ENCODE results near the gene FANCD2OS.
"Not testable (repeated sequence)": the region's sequence is repeated elsewhere in the genome, so short reads cannot be mapped to it uniquely, and the experiment has no call there.

The FANCD2OS gene

GRCh38 chr3:10116928-10117327 is 8.9 kb upstream of the FANCD2OS start:
- H3K4me3 ChIP-seq: peak overlapping the region; percentile 86

GRCh38 chr3:10116138-10116460 is 8.0 kb upstream of the FANCD2OS start:
- Histone ChIP-seq H3K9me3 (ENCODE audit: low read depth, low read length) (no peaks in the 10 kb centered on the region), H3K27ac (no peak overlapping the region), H3K4me3 (peak overlapping the region; percentile 86), H3K9ac (ENCODE audit: insufficient read length) (peak overlapping the region; percentile 83), H3K36me3 (ENCODE audit: insufficient read depth, low read length) (no peaks in the 10 kb centered on the region)
- TF ChIP-seq POLR2AphosphoS5 (IDR thresholded peaks at IDR 0.05; ENCODE audit: borderline replicate concordance, low read depth, low read length) (no peak), EZH2 (IDR thresholded peaks at IDR 0.05) (no peak), FOXP2 (optimal IDR thresholded peaks at IDR 0.05; ENCODE audit: control extremely low read depth, extremely low read length, insufficient read depth) (no peak)
- DNase-seq (ENCODE audit: low read depth, low spot score): no peak

More at GRCh38 chr3:10116928-10117327, 8.9 kb upstream of the FANCD2OS start:
- no peaks in the 10 kb centered on the region for H3K36me3 ChIP-seq (ENCODE audit: insufficient read depth, low read length)
- H3K9ac ChIP-seq (ENCODE audit: insufficient read length): no peak overlapping the region
- TF ChIP-seq EZH2 (IDR thresholded peaks at IDR 0.05): no peak
- TF ChIP-seq FOXP2 (optimal IDR thresholded peaks at IDR 0.05; ENCODE audit: control extremely low read depth, extremely low read length, insufficient read depth): no peak
- TF ChIP-seq POLR2AphosphoS5 (IDR thresholded peaks at IDR 0.05; ENCODE audit: borderline replicate concordance, low read depth, low read length): no peak
- H3K9me3 ChIP-seq (ENCODE audit: low read depth, low read length): no peaks in the 10 kb centered on the region
- DNase-seq (ENCODE audit: low read depth, low spot score): no peak
- H3K27ac ChIP-seq: no peak overlapping the region

GRCh38 chr3:10115326-10116137 is 7.5 kb upstream of the FANCD2OS start, which contains the start of gene BRK1:
Gene BRK1 (plus strand): TSS chr3:10115675. CDS start chr3:10115702, 27 bp downstream.
- Histone ChIP-seq H3K4me3 (peak within 1 kb of the TSS; percentile 86), H3K27ac (no peak within 1 kb of the TSS), H3K36me3 (ENCODE audit: insufficient read depth, low read length) (no peaks in the 10 kb centered on the region), H3K9ac (ENCODE audit: insufficient read length) (peak within 1 kb of the TSS; percentile 83), H3K9me3 (ENCODE audit: low read depth, low read length) (no peaks in the 10 kb centered on the region)
- DNase-seq (ENCODE audit: low read depth, low spot score): peak; percentile 68
- TF ChIP-seq POLR2AphosphoS5 (IDR thresholded peaks at IDR 0.05; ENCODE audit: borderline replicate concordance, low read depth, low read length) (peak; percentile 96), EZH2 (IDR thresholded peaks at IDR 0.05) (no peak), FOXP2 (optimal IDR thresholded peaks at IDR 0.05; ENCODE audit: control extremely low read depth, extremely low read length, insufficient read depth) (no peak)

- no peaks in the 10 kb centered on the region for H3K9me3 ChIP-seq (ENCODE audit: low read depth, low read length)
- no peak overlapping the region for H3K4me3 ChIP-seq
- H3K9ac ChIP-seq (ENCODE audit: insufficient read length): no peak overlapping the region
- TF ChIP-seq EZH2 (IDR thresholded peaks at IDR 0.05) (no peak), POLR2AphosphoS5 (IDR thresholded peaks at IDR 0.05; ENCODE audit: borderline replicate concordance, low read depth, low read length) (no peak), FOXP2 (optimal IDR thresholded peaks at IDR 0.05; ENCODE audit: control extremely low read depth, extremely low read length, insufficient read depth) (no peak)
- no peaks in the 10 kb centered on the region for H3K36me3 ChIP-seq (ENCODE audit: insufficient read depth, low read length)
- DNase-seq (ENCODE audit: low read depth, low spot score): no peak
- H3K27ac ChIP-seq: no peak overlapping the region
These were observed 1.1 kb downstream of the FANCD2OS start for GRCh38 chr3:10106919-10107318.

- no peak overlapping the region for H3K9ac ChIP-seq (ENCODE audit: insufficient read length)
- H3K36me3 ChIP-seq (ENCODE audit: insufficient read depth, low read length): no peaks in the 10 kb centered on the region; the same call in 1 of the 2 replicates
- no peak overlapping the region for H3K27ac ChIP-seq
- H3K9me3 ChIP-seq (ENCODE audit: low read depth, low read length): no peaks in the 10 kb centered on the region
- no peak for DNase-seq (ENCODE audit: low read depth, low spot score)
- TF ChIP-seq POLR2AphosphoS5 (IDR thresholded peaks at IDR 0.05; ENCODE audit: borderline replicate concordance, low read depth, low read length) (no peak), EZH2 (IDR thresholded peaks at IDR 0.05) (no peak), FOXP2 (optimal IDR thresholded peaks at IDR 0.05; ENCODE audit: control extremely low read depth, extremely low read length, insufficient read depth) (no peak)
- H3K4me3 ChIP-seq: no peak overlapping the region
These were observed 9.0 kb downstream of the FANCD2OS start for GRCh38 chr3:10099041-10099440.

- H3K36me3 ChIP-seq (ENCODE audit: insufficient read depth, low read length): no peaks in the 10 kb centered on the region; the same call in 1 of the 2 replicates
- no peak overlapping the region for H3K4me3 ChIP-seq
- H3K9me3 ChIP-seq (ENCODE audit: low read depth, low read length): no peaks in the 10 kb centered on the region
- H3K9ac ChIP-seq (ENCODE audit: insufficient read length): no peak overlapping the region
- DNase-seq (ENCODE audit: low read depth, low spot score): no peak
- no peak overlapping the region for H3K27ac ChIP-seq
- TF ChIP-seq EZH2 (IDR thresholded peaks at IDR 0.05): no peak
- TF ChIP-seq POLR2AphosphoS5 (IDR thresholded peaks at IDR 0.05; ENCODE audit: borderline replicate concordance, low read depth, low read length): no peak
- TF ChIP-seq FOXP2 (optimal IDR thresholded peaks at IDR 0.05; ENCODE audit: control extremely low read depth, extremely low read length, insufficient read depth): no peak
These were observed 14.4 kb downstream of the FANCD2OS start for GRCh38 chr3:10093678-10094077.

- H3K36me3 ChIP-seq (ENCODE audit: insufficient read depth, low read length); H3K27ac ChIP-seq; H3K9me3 ChIP-seq (ENCODE audit: low read depth, low read length); H3K9ac ChIP-seq (ENCODE audit: insufficient read length); H3K4me3 ChIP-seq; DNase-seq (ENCODE audit: low read depth, low spot score): not testable (repeated sequence)
These were observed 16.7 kb downstream of the FANCD2OS start for GRCh38 chr3:10091387-10091786.

- not testable (repeated sequence) for H3K36me3 ChIP-seq (ENCODE audit: insufficient read depth, low read length)
These were observed 17.3 kb downstream of the FANCD2OS start for GRCh38 chr3:10090774-10091173.

GRCh38 chr3:10090179-10090578 is 17.9 kb downstream of the FANCD2OS start:
- no peak for DNase-seq (ENCODE audit: low read depth, low spot score)
- no peak overlapping the region for H3K9ac ChIP-seq (ENCODE audit: insufficient read length)
- no peak overlapping the region for H3K27ac ChIP-seq
- no peak for TF ChIP-seq POLR2AphosphoS5 (IDR thresholded peaks at IDR 0.05; ENCODE audit: borderline replicate concordance, low read depth, low read length)
- TF ChIP-seq EZH2 (IDR thresholded peaks at IDR 0.05): no peak
- no peak for TF ChIP-seq FOXP2 (optimal IDR thresholded peaks at IDR 0.05; ENCODE audit: control extremely low read depth, extremely low read length, insufficient read depth)
- H3K36me3 ChIP-seq (ENCODE audit: insufficient read depth, low read length): peaks cover 3% of the 10 kb centered on the region; the same call in 1 of the 2 replicates
- H3K9me3 ChIP-seq (ENCODE audit: low read depth, low read length): no peaks in the 10 kb centered on the region
- H3K4me3 ChIP-seq: no peak overlapping the region

More at GRCh38 chr3:10090774-10091173, 17.3 kb downstream of the FANCD2OS start:
- not testable (repeated sequence) for H3K27ac ChIP-seq; DNase-seq (ENCODE audit: low read depth, low spot score); H3K9ac ChIP-seq (ENCODE audit: insufficient read length); H3K9me3 ChIP-seq (ENCODE audit: low read depth, low read length); H3K4me3 ChIP-seq

Data from SK-N-MC (cell line).